Smooth muscle cell (in vitro differentiated cells): ENCODE measurements around the gene NLRP10. TPM values are rescaled to one million over a fixed set of nuclear protein-coding genes. Genes with fewer than 3 reads are reported as not detected.

Experiments used
- DNase-seq: peaks from one replicate; lab custom pipeline; 2025; ENCODE audit not compliant: unreplicated experiment; lab: John Stamatoyannopoulos, UW
- H2AFZ ChIP-seq: fragments of 200-600 bp; sonication (generic); 2 replicates; pipeline ENCODE4 v1.6.0; 2016; ENCODE audit warnings: antibody characterized with exemption, low read depth, mild to moderate bottlenecking
- H3F3A ChIP-seq: fragments of 200-600 bp; sonication (generic); 2 replicates; pipeline ENCODE4 v1.6.0; 2017; ENCODE audit warnings: antibody characterized with exemption, low read depth
- H3K27ac ChIP-seq: fragments of 200-600 bp; sonication (generic); 2 replicates; pipeline ENCODE4 v1.5.1; 2016; ENCODE audit warnings: low read depth, mild to moderate bottlenecking
- H3K27me3 ChIP-seq: fragments of 200-600 bp; sonication (generic); 2 replicates; pipeline ENCODE4 v1.6.1; 2016; ENCODE audit warnings: low read depth, mild to moderate bottlenecking
- H3K36me3 ChIP-seq: fragments of 200-600 bp; sonication (generic); 2 replicates; pipeline ENCODE4 v1.5.1; 2016; ENCODE audit warnings: low read depth
- H3K4me1 ChIP-seq: fragments of 200-600 bp; sonication (generic); 2 replicates; pipeline ENCODE4 v1.5.1; 2016; ENCODE audit warnings: low read depth
- H3K4me2 ChIP-seq: fragments of 200-600 bp; sonication (generic); 2 replicates; pipeline ENCODE4 v1.6.0; 2016; ENCODE audit warnings: mild to moderate bottlenecking
- H3K4me3 ChIP-seq: fragments of 200-600 bp; sonication (generic); 2 replicates; pipeline ENCODE4 v1.5.1; 2016; ENCODE audit warnings: mild to moderate bottlenecking
- H3K79me2 ChIP-seq: fragments of 200-600 bp; sonication (generic); 2 replicates; pipeline ENCODE4 v1.6.0; 2016; ENCODE audit warnings: low read depth, mild to moderate bottlenecking
- H3K9ac ChIP-seq: fragments of 200-600 bp; sonication (generic); 2 replicates; pipeline ENCODE4 v1.6.0; 2016; ENCODE audit warnings: low read depth
- H3K9me3 ChIP-seq: fragments of 200-600 bp; sonication (generic); replicated peaks from 2 replicates; pipeline ENCODE4 v1.5.1; 2016; ENCODE audit warnings: low read depth
- H4K20me1 ChIP-seq: fragments of 200-600 bp; sonication (generic); 2 replicates; pipeline ENCODE4 v1.6.0; 2016; ENCODE audit warnings: low read depth
- WGBS: methylation state at CpG from one replicate; pipeline ENCODE4 v1.1.7; 2016; ENCODE audit warnings: low lambda C conversion rate; 5-methylcytosine and 5-hydroxymethylcytosine counted together
- polyA plus RNA-seq: library from polyadenylated mRNA; unstranded; fragments of >200 nt; fragmentation: Nextera tagmentation; extraction: Ambion mirVana; gene quantifications from 2 replicates; pipeline ENCODE4 v1.2.1, GENCODE V29; 2016
- small RNA-seq: library from RNA; depleted of rRNA; stranded (forward); fragments of <200 nt; gene quantifications from one replicate; pipeline ENCODE3, GENCODE V24; 2014
- total RNA-seq: library from RNA; depleted of rRNA; stranded (reverse); fragments of >200 nt; gene quantifications from 2 replicates; pipeline ENCODE4 v1.2.3, GENCODE V29; 2014
- TF ChIP-seq, protein P1 (sequence below): fragments of 200-600 bp; sonication (generic); IDR thresholded peaks from 2 replicates; pipeline ENCODE4 v1.5.1; 2017; ENCODE audit warnings: borderline replicate concordance, mild to moderate bottlenecking, antibody characterized with exemption; ENCODE audit not compliant: insufficient read depth, poor library complexity, severe bottlenecking

The NLRP10 gene
- total and polyA plus RNA-seq, 2 experiments from 2014 or later: 0.59 to 0.81 TPM

DNA sequence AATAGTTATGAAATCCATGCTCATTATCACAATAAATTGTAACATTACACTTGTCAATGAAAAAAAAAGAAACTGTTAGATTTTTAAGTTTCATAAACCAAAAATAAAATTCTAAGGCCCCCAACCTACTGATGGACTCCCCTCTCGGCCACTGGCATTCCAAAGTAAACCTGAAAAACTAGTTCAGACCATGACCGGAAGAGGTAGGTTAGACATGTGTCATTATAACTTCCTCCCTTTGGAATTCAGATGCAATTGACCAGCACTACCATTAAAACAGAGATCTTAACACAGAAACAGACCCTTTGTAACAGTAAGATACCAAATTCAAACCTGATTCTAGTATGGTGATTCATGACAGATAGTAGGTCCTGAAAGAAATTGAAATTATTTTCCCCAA is 47.1 kb downstream of the NLRP10 start:
- 77% methylated on average over 2 of the region's 2 CpGs for WGBS
- TF ChIP-seq, protein P1, sequence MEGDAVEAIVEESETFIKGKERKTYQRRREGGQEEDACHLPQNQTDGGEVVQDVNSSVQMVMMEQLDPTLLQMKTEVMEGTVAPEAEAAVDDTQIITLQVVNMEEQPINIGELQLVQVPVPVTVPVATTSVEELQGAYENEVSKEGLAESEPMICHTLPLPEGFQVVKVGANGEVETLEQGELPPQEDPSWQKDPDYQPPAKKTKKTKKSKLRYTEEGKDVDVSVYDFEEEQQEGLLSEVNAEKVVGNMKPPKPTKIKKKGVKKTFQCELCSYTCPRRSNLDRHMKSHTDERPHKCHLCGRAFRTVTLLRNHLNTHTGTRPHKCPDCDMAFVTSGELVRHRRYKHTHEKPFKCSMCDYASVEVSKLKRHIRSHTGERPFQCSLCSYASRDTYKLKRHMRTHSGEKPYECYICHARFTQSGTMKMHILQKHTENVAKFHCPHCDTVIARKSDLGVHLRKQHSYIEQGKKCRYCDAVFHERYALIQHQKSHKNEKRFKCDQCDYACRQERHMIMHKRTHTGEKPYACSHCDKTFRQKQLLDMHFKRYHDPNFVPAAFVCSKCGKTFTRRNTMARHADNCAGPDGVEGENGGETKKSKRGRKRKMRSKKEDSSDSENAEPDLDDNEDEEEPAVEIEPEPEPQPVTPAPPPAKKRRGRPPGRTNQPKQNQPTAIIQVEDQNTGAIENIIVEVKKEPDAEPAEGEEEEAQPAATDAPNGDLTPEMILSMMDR: no peak
- no peaks in the 10 kb centered on the region for H3K79me2 ChIP-seq
- no peak overlapping the region for H2AFZ ChIP-seq
- H4K20me1 ChIP-seq: no peaks in the 10 kb centered on the region
- no peak overlapping the region for H3K9ac ChIP-seq
- H3K4me2 ChIP-seq: no peak overlapping the region
- H3K27ac ChIP-seq: no peak overlapping the region
- H3K36me3 ChIP-seq: no peaks in the 10 kb centered on the region
- H3K9me3 ChIP-seq: no peaks in the 10 kb centered on the region
- H3F3A ChIP-seq: no peaks in the 10 kb centered on the region
- DNase-seq: no peak
- H3K4me1 ChIP-seq: no peaks in the 10 kb centered on the region
- no peaks in the 10 kb centered on the region for H3K27me3 ChIP-seq
- H3K4me3 ChIP-seq: no peak overlapping the region

Small RNA genes lying within 50 kb of the gene (small RNA-seq; reads per million reads assigned to genes)
- gene COX6CP5: not detected

Other genes starting within 250 kb of the NLRP10 start
- 0.54 and 0.76 TPM in 2 replicates for gene OR5P2, start 168.5 kb downstream of the NLRP10 start, total RNA-seq
- gene OR5P2, start 168.5 kb downstream of the NLRP10 start, polyA plus RNA-seq: 0.45 TPM in 1 of 2 replicates, not detected in the other
- 0.31 and 0.81 TPM in 2 replicates for gene OR5P3, start 134.6 kb downstream of the NLRP10 start, total RNA-seq
- not detected in 2 replicates for gene OR5P3, start 134.6 kb downstream of the NLRP10 start, polyA plus RNA-seq
- 0.31 TPM in 1 of 2 replicates, not detected in the other for gene OR10A6, start 34.2 kb downstream of the NLRP10 start, total RNA-seq
- gene OR10A6, start 34.2 kb downstream of the NLRP10 start, polyA plus RNA-seq: not detected in 2 replicates
- not detected in 2 replicates for gene OR10A3, start 23.7 kb downstream of the NLRP10 start, total RNA-seq
- not detected in 2 replicates for gene OR10A3, start 23.7 kb downstream of the NLRP10 start, polyA plus RNA-seq
- gene EIF3F, start 21.9 kb upstream of the NLRP10 start, total RNA-seq: 169 and 199 TPM in 2 replicates
- gene EIF3F, start 21.9 kb upstream of the NLRP10 start, polyA plus RNA-seq: 148 and 158 TPM in 2 replicates
- 9.5 and 11.5 TPM in 2 replicates for gene TUB, start 115.8 kb upstream of the NLRP10 start, total RNA-seq
- gene TUB, start 115.8 kb upstream of the NLRP10 start, polyA plus RNA-seq: 5.2 and 6.0 TPM in 2 replicates
- 0.18 and 3.1 TPM in 2 replicates for gene RIC3, start 203.6 kb upstream of the NLRP10 start, total RNA-seq
- 0.35 and 1.6 TPM in 2 replicates for gene RIC3, start 203.6 kb upstream of the NLRP10 start, polyA plus RNA-seq